BLaER1 (cell line): ENCODE results near the gene PDE3A.
"Not testable (repeated sequence)": the region's sequence is repeated elsewhere in the genome, so short reads cannot be mapped to it uniquely, and the experiment has no call there.

Source experiments
- H3K27ac ChIP-seq: shearing (Covaris generic); formaldehyde crosslinking; 2 replicates; pipeline ENCODE4 v1.8.1; 2022
- H3K27me3 ChIP-seq: shearing (Covaris generic); formaldehyde crosslinking; 2 replicates; pipeline ENCODE4 v1.8.1; 2022
- H3K36me3 ChIP-seq: shearing (Covaris generic); formaldehyde crosslinking; 2 replicates; pipeline ENCODE4 v1.8.1; 2022
- H3K4me1 ChIP-seq: shearing (Covaris generic); formaldehyde crosslinking; 2 replicates; pipeline ENCODE4 v1.8.1; 2022
- H3K4me2 ChIP-seq: shearing (Covaris generic); formaldehyde crosslinking; 2 replicates; pipeline ENCODE4 v1.8.1; 2022
- H3K4me3 ChIP-seq: shearing (Covaris generic); formaldehyde crosslinking; 2 replicates; pipeline ENCODE4 v1.8.1; 2022
- H3K9ac ChIP-seq: shearing (Covaris generic); formaldehyde crosslinking; 2 replicates; pipeline ENCODE4 v1.8.1; 2022
- H3K9me3 ChIP-seq: shearing (Covaris generic); formaldehyde crosslinking; 2 replicates; pipeline ENCODE4 v1.8.1; 2022
- H4K20me1 ChIP-seq: shearing (Covaris generic); formaldehyde crosslinking; 2 replicates; pipeline ENCODE4 v1.8.1; 2022
- Cebpa-rat ChIP-seq: shearing (Covaris generic); IDR thresholded peaks from 2 replicates; pipeline ENCODE4 v1.8.1; 2022

The PDE3A gene

DNA sequence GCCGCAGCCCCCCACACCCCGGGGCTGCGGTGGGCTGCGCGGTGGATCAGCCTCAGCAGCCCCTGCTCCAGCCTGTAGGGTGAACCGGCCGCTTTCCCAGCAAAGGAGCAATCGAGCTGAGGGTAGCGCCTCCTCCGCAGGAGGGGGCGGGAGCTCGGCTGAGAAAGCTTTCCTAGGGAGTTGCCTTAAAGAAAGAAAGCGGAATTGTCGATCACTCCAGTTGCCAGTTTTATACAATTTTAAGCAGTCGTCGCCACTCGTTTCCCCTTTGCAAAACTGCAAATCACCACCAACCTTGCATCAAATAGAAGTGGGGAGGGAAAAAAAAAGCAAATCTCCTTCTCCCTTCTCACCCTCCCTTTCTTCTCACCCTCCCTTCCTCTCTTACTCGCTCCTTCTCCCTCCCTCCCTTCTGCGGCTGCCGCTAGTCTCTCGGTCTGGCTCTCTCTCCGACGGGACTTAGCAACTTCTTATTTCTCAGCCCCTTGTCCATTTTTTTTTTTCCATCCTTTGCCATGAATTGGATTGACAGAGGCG is at the start of gene PDE3A:
Gene PDE3A (plus strand): TSS at position 424 of the 537 bp plus-strand sequence. CDS start 748 bp downstream, outside the sequence.
- Histone ChIP-seq H3K4me1 (no peaks in the 10 kb centered on the region), H3K9ac (no peak within 1 kb of the TSS), H3K4me2 (no peak within 1 kb of the TSS), H3K9me3 (peaks cover 23% of the 10 kb centered on the region), H3K36me3 (no peaks in the 10 kb centered on the region), H3K4me3 (no peak within 1 kb of the TSS), H3K27me3 (no peaks in the 10 kb centered on the region), H3K27ac (no peak within 1 kb of the TSS), H4K20me1 (no peaks in the 10 kb centered on the region)
- TF ChIP-seq Cebpa-rat = no peak

GRCh38 chr12:20319366-20319765 is 49.0 kb upstream of the PDE3A start:
- TF ChIP-seq Cebpa-rat = no peak
- no peak overlapping the region for H3K9ac ChIP-seq

DNA sequence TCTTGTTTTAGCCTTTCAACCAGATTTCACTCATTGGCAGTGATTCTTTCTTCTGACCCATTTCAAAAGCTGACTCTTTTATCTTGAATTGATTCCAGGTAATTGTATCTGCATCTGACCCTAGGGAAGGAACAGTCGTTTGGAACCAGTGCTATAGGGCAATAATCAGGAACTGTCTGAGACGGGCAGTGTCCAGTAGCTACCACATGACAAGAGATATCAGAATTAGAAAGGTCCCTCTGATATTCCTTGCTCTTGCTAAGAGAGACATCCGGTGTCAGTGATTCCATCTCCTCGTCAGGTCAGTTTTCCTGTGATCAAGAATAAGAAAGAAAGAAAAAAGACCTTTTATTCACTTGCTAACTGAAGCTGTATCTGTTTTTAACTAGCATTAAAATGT is 47.8 kb upstream of the PDE3A start:
- H3K27me3 ChIP-seq = no peaks in the 10 kb centered on the region
- H3K9me3 ChIP-seq = no peaks in the 10 kb centered on the region
- no peaks in the 10 kb centered on the region for H3K36me3 ChIP-seq
- H3K4me1 ChIP-seq = no peaks in the 10 kb centered on the region
- no peak overlapping the region for H3K27ac ChIP-seq
- no peak overlapping the region for H3K4me3 ChIP-seq
- no peak overlapping the region for H3K9ac ChIP-seq
- H3K4me2 ChIP-seq = no peak overlapping the region
- no peaks in the 10 kb centered on the region for H4K20me1 ChIP-seq
- TF ChIP-seq Cebpa-rat = no peak

More at GRCh38 chr12:20319366-20319765, 49.0 kb upstream of the PDE3A start:
- H3K27ac ChIP-seq = no peak overlapping the region
- H3K27me3 ChIP-seq = no peaks in the 10 kb centered on the region
- no peaks in the 10 kb centered on the region for H3K4me1 ChIP-seq
- H3K9me3 ChIP-seq = no peaks in the 10 kb centered on the region
- no peaks in the 10 kb centered on the region for H4K20me1 ChIP-seq
- H3K36me3 ChIP-seq = no peaks in the 10 kb centered on the region
- H3K4me3 ChIP-seq = no peak overlapping the region
- no peak overlapping the region for H3K4me2 ChIP-seq

GRCh38 chr12:20330826-20331505 is 37.4 kb upstream of the PDE3A start:
- not testable (repeated sequence) for H3K9ac ChIP-seq

DNA sequence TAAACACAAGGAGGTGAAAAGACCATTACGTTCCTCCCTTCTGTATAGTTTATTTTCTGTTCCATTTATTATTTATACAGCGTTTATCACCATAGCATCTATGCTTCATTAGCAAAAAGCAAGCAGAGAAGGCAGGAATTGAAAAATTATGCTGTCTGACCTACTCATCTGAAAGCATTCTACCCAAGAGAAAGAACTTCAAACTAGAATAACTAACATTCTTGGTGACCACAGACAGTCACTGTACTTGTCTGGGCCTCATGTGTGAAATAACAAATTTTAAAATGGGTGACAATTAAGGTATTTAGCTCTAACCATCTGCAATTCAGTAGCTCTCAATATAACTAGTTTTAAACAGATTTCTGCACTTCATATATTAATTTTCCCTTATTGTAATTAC is 29.3 kb upstream of the PDE3A start:
- H3K9ac ChIP-seq = no peak overlapping the region

More at GRCh38 chr12:20330826-20331505, 37.4 kb upstream of the PDE3A start:
- H3K27me3 ChIP-seq, H3K27ac ChIP-seq, H3K4me2 ChIP-seq, H3K36me3 ChIP-seq, H4K20me1 ChIP-seq, H3K4me3 ChIP-seq, H3K9me3 ChIP-seq, H3K4me1 ChIP-seq: not testable (repeated sequence)

GRCh38 chr12:20342111-20342510 is 26.2 kb upstream of the PDE3A start:
- Histone ChIP-seq H3K4me1 (no peaks in the 10 kb centered on the region), H3K4me2 (no peak overlapping the region), H3K9ac (no peak overlapping the region), H3K9me3 (no peaks in the 10 kb centered on the region), H3K27me3 (no peaks in the 10 kb centered on the region), H3K27ac (no peak overlapping the region), H3K4me3 (no peak overlapping the region), H4K20me1 (no peaks in the 10 kb centered on the region), H3K36me3 (no peaks in the 10 kb centered on the region)
- TF ChIP-seq Cebpa-rat = no peak

More for the DNA sequence above, 29.3 kb upstream of the PDE3A start:
- Histone ChIP-seq H3K27me3 (no peaks in the 10 kb centered on the region), H3K4me2 (no peak overlapping the region), H3K36me3 (no peaks in the 10 kb centered on the region), H3K27ac (no peak overlapping the region), H3K9me3 (peaks cover 9% of the 10 kb centered on the region; the same call in 1 of the 2 replicates), H3K4me3 (no peak overlapping the region), H4K20me1 (no peaks in the 10 kb centered on the region), H3K4me1 (peaks cover 10% of the 10 kb centered on the region)
- TF ChIP-seq Cebpa-rat = no peak

- 0 out of 2 replicates have a peak, but pooled peaks cover 4% of the 10 kb centered on the region for H3K9me3 ChIP-seq
- no peaks in the 10 kb centered on the region for H3K27me3 ChIP-seq
- no peak overlapping the region for H3K27ac ChIP-seq
- no peaks in the 10 kb centered on the region for H4K20me1 ChIP-seq
- no peaks in the 10 kb centered on the region for H3K4me1 ChIP-seq
- no peak overlapping the region for H3K4me3 ChIP-seq
- no peak overlapping the region for H3K4me2 ChIP-seq
- no peaks in the 10 kb centered on the region for H3K36me3 ChIP-seq
- no peak for TF ChIP-seq Cebpa-rat
- no peak overlapping the region for H3K9ac ChIP-seq
Measured at GRCh38 chr12:20345866-20346265, 22.5 kb upstream of the PDE3A start.

DNA sequence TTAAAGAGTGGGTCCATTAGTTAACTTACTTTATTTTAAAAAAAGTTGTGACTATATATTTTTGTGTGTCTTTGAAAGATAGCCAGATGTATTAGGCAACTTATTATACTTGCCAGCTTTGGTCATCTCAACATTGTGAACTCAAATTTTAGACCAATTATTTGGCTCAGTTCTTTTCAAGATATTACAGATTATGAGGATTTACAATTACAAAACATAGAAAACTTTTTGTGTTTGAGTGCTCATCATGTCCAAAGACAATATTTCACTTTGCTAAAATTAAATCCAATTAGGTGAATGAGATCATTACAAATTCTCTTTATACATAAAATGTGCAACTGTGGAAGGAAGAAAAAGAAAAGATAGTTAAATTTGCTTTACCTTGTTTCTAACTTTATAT is 18.3 kb upstream of the PDE3A start:
- H4K20me1 ChIP-seq = no peaks in the 10 kb centered on the region
- H3K36me3 ChIP-seq = no peaks in the 10 kb centered on the region
- H3K9me3 ChIP-seq = 0 out of 2 replicates have a peak, but pooled peaks cover 4% of the 10 kb centered on the region
- H3K4me2 ChIP-seq = no peak overlapping the region
- no peak overlapping the region for H3K27ac ChIP-seq
- no peaks in the 10 kb centered on the region for H3K27me3 ChIP-seq
- no peaks in the 10 kb centered on the region for H3K4me1 ChIP-seq
- TF ChIP-seq Cebpa-rat = no peak
- H3K4me3 ChIP-seq = no peak overlapping the region
- no peak overlapping the region for H3K9ac ChIP-seq

DNA sequence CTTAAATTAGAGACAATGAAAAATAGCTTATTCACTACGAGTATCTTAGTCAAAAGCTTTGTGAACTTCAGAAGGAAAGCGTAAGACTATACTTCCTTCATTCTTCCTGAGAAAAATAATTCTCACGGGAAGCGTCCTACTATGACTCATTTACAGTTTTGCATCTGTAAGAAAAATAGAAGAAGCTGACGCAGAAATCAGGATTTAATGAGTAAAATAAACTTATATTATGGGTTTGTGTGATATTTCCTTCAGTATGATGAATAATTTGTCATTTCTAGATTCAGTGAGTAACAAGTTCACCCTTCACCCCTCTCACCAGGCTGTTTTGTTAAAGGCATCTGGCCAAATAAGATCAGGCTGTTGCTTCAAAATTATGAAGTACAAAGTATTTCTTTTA is 17.8 kb upstream of the PDE3A start:
- no peak overlapping the region for H3K9ac ChIP-seq

DNA sequence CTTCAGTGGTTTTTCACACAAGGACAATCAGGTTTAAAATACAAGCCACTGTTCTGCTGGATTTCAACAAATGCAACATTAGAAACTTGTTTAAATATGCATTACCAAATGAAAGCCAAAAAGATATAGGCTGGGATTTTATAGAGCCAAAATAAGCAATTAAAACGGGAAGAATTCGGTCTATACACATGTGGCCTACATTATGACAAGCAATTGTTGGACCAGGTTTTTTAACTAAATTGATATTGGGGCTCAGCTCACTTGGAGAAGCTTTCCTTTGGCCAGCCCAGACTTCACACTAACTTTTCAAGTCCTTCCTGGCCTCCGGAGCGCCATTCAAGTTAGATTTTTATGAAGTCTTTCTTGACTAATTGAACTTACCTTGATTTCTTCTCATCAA is 16.9 kb upstream of the PDE3A start:
- no peak overlapping the region for H3K4me2 ChIP-seq

More for the DNA sequence above, 17.8 kb upstream of the PDE3A start:
- Histone ChIP-seq H3K36me3 (no peaks in the 10 kb centered on the region), H3K4me2 (no peak overlapping the region), H3K4me3 (no peak overlapping the region), H3K27me3 (no peaks in the 10 kb centered on the region), H3K27ac (no peak overlapping the region), H3K9me3 (0 out of 2 replicates have a peak, but pooled peaks cover 4% of the 10 kb centered on the region), H4K20me1 (no peaks in the 10 kb centered on the region), H3K4me1 (no peaks in the 10 kb centered on the region)
- no peak for TF ChIP-seq Cebpa-rat

More for the DNA sequence above, 16.9 kb upstream of the PDE3A start:
- no peaks in the 10 kb centered on the region for H3K27me3 ChIP-seq
- 0 out of 2 replicates have a peak, but pooled peaks cover 4% of the 10 kb centered on the region for H3K9me3 ChIP-seq
- no peaks in the 10 kb centered on the region for H3K4me1 ChIP-seq
- H3K27ac ChIP-seq = no peak overlapping the region
- TF ChIP-seq Cebpa-rat = no peak
- H4K20me1 ChIP-seq = no peaks in the 10 kb centered on the region
- no peak overlapping the region for H3K9ac ChIP-seq
- H3K36me3 ChIP-seq = no peaks in the 10 kb centered on the region
- H3K4me3 ChIP-seq = no peak overlapping the region
